OCI-LY1 (cell line): ENCODE measurements around the gene ADGRG3.

ENCODE experiments used
- CTCF ChIP-seq: fragments of 200-600 bp; sonication (generic), shearing (Covaris generic); IDR thresholded peaks from 2 replicates; pipeline ENCODE4 v1.5.1; 2017; ENCODE audit warnings: mild to moderate bottlenecking, antibody characterized with exemption, low read length, moderate library complexity, mixed read lengths
- EZH2 ChIP-seq: fragments of 200-600 bp; sonication (generic), shearing (Covaris generic); IDR thresholded peaks from 2 replicates; pipeline ENCODE4 v1.8.0; 2017; ENCODE audit warnings: borderline replicate concordance, mixed run types, mild to moderate bottlenecking, antibody characterized with exemption, low read length, moderate library complexity, mixed read lengths

DNA sequence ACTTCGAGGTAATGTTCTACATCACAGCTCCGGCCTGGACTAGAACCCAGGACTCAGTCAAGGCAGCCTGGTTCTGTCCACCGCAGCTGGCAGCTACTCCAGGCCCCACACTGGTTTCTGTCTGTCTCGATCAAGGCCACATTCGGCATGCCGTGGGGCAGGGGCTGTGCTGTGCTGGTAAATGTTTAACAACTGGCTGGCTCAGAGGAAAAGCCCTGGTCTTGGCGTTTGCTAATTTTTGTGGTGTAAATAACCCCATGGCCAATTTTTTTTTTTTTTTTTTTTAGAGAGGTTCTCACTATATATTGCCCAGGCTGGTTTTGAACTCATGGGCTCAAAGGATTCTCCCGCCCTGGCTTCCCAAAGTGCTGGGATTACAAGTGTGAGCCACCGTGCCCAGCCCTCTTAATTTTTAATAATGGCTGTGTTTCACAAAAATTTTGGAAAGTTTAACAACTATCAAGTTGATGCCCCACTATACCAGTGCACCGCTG, 26.2 kb downstream of the ADGRG3 start:
- no peak for TF ChIP-seq CTCF
- no peak for TF ChIP-seq EZH2
